Right renal cortex interstitium (tissue), 3 donors: ENCODE data around the gene CMTM7. TPM values are rescaled to one million over a fixed set of nuclear protein-coding genes. Genes with fewer than 3 reads are reported as not detected.
"Not testable (repeated sequence)": the region's sequence is repeated elsewhere in the genome, so short reads cannot be mapped to it uniquely, and the experiment has no call there.

Experiments
- DNase-seq, 3 donors: peaks; one replicate each; pipeline ENCODE4 v3.0.0-alpha.2; 2013; ENCODE audit warnings: low read depth in 3 of 3, low spot score in 2 of 3
- polyA plus RNA-seq, 3 donors: library from polyadenylated mRNA; unstranded; fragments of 120-200 nt; gene quantifications; one replicate each; pipeline ENCODE4 v1.2.1, GENCODE V29; 2013; ENCODE audit not compliant: insufficient read length in 3 of 3

Gene CMTM7
- polyA plus RNA-seq, 3 donors = 42.3 to 47.7 (median 43.8) TPM

- DNase-seq = no peak
Measured at GRCh38 chr3:32455609-32456428, 64.2 kb downstream of the CMTM7 start.

- DNase-seq = no peak
Measured at GRCh38 chr3:32456429-32457130, 64.9 kb downstream of the CMTM7 start.

GRCh38 chr3:32457971-32458471 lies 66.4 kb downstream of the CMTM7 start:
- no peak for DNase-seq

- no peak for DNase-seq
Measured at GRCh38 chr3:32459450-32459849, 67.8 kb downstream of the CMTM7 start.

GRCh38 chr3:32460031-32460749 lies 68.5 kb downstream of the CMTM7 start:
- DNase-seq = no peak

GRCh38 chr3:32460817-32461496 lies 69.3 kb downstream of the CMTM7 start:
- DNase-seq = not testable (repeated sequence)

GRCh38 chr3:32462191-32462986 lies 70.7 kb downstream of the CMTM7 start:
- DNase-seq = not testable (repeated sequence)

GRCh38 chr3:32463415-32463814 lies 71.8 kb downstream of the CMTM7 start:
- not testable (repeated sequence) for DNase-seq

GRCh38 chr3:32464726-32465125 lies 73.1 kb downstream of the CMTM7 start:
- not testable (repeated sequence) for DNase-seq

- not testable (repeated sequence) for DNase-seq
Measured at GRCh38 chr3:32466808-32467207, 75.2 kb downstream of the CMTM7 start.

- peak; percentile 36 to 61 (median 59) for DNase-seq
Measured at GRCh38 chr3:32467333-32468070, 75.8 kb downstream of the CMTM7 start.

- no peak for DNase-seq
Measured at GRCh38 chr3:32469151-32469874, 77.7 kb downstream of the CMTM7 start.

GRCh38 chr3:32470362-32470761 lies 78.7 kb downstream of the CMTM7 start:
- DNase-seq = no peak

GRCh38 chr3:32471246-32471645 lies 79.6 kb downstream of the CMTM7 start:
- no peak for DNase-seq

GRCh38 chr3:32472151-32472550 lies 80.5 kb downstream of the CMTM7 start:
- not testable (repeated sequence) for DNase-seq

- no peak for DNase-seq
Measured at GRCh38 chr3:32474201-32474600, 82.5 kb downstream of the CMTM7 start.

- DNase-seq = no peak
Measured at GRCh38 chr3:32480604-32481003, 89.0 kb downstream of the CMTM7 start.
